ENCODE measurements around the gene LNX1. TPM values are rescaled to one million over a fixed set of nuclear protein-coding genes. Genes with fewer than 3 reads are reported as not detected.

Gene LNX1
- total and polyA plus RNA-seq, 2 donors (not counting 3 experiments of a cell fraction or from before 2014, with no cell fraction given) = 0.72 to 1.3 TPM

DNA sequence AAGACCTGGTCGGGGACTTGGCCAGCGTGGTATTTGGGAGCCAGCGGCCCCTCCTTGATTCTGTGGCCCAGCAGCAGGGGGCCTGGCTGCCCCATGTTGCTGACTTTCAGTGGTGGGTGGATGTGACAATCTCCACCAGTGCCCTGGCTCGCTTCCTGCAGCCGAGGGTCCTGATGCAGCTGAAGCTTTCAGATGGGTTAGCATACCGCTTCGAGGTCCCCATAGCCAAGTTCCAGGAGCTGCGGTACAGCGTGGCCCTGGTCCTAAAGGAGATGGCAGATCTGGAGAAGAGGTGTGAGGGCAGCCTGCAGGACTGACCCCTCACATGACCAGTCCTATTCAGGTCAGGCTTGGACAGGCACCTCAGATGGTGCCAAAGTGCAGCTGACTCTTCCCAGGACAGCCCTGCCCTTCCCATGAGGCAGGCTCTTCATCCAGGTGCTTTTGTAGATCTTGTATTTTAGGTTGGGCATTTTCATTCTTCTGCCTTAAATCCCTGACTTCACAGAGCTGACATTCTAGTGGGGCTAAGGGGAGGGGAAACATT lies 15.1 kb downstream of the LNX1 start:
- CTCF ChIA-PET = interaction anchor here (1.2 to 1.4 kb wide), 3 partner anchors 18 to 35 kb away, joined by 5 to 8 read pairs (median 5); no protein-coding TSS in a partner anchor
- Histone ChIP-seq H3K36me3 (ENCODE audit: control insufficient read depth in 2 of 2, extremely low read depth in 1 of 2, insufficient read depth in 2 of 2, low read length in 2 of 2) (no peaks in the 10 kb centered on the region), H2AFZ (ENCODE audit: low read depth, low read length) (no peak overlapping the region), H3K4me3 (replicated peaks in 1 of 3; ENCODE audit: insufficient read depth in 1 of 3, low read depth in 1 of 3, low read length in 3 of 3) (no peak overlapping the region), H3K4me1 (ENCODE audit: control insufficient read depth, extremely low read depth, insufficient read depth, low read length) (peaks cover 36% of the 10 kb centered on the region), H3K4me2 (ENCODE audit: insufficient read depth, low read length) (peak overlapping the region; percentile 72), H3K9me1 (replicated peaks; ENCODE audit: control insufficient read depth, extremely low read depth, insufficient read depth, low read length) (no peaks in the 10 kb centered on the region), H3K9ac (replicated peaks; ENCODE audit: extremely low read depth, insufficient read depth, low read length) (no peak overlapping the region), H3K79me2 (ENCODE audit: control insufficient read depth, insufficient read depth, low read length) (no peaks in the 10 kb centered on the region), H3K27ac (ENCODE audit: insufficient read depth, low read depth, low read length) (peak overlapping the region; percentile 52), H3K27me3 (ENCODE audit: control insufficient read depth in 2 of 2, insufficient read depth in 2 of 2, low read length in 2 of 2) (no peaks in the 10 kb centered on the region), H3K9me3 (replicated peaks; ENCODE audit: control insufficient read depth, insufficient read depth, low read length) (no peaks in the 10 kb centered on the region), H4K20me1 (replicated peaks; ENCODE audit: control insufficient read depth, extremely low read depth, insufficient read depth, low read length) (no peaks in the 10 kb centered on the region)
- FAIRE-seq (no peak), DNase-seq (ENCODE audit: low read depth, low spot score) (no peak)
- POLR2A ChIA-PET = interaction anchor here (0.7 kb wide), 1 partner anchor 57 kb away, joined by 3 read pairs; no protein-coding TSS in a partner anchor
- TF ChIP-seq FOS (IDR thresholded peaks at IDR 0.05; ENCODE audit: borderline replicate concordance, insufficient read depth, low read length) (no peak), JUN (IDR thresholded peaks at IDR 0.05; ENCODE audit: borderline replicate concordance, insufficient read depth, insufficient read length, low read depth) (no peak), POLR2AphosphoS5 (IDR thresholded peaks at IDR 0.05; ENCODE audit: insufficient read depth, low read depth, low read length) (no peak), MYC (IDR thresholded peaks at IDR 0.05; ENCODE audit: low read depth, low read length) (no peak), GATA2 (IDR thresholded peaks at IDR 0.05; ENCODE audit: insufficient read depth, insufficient read length, low read depth, low read length) (no peak), POLR2A (IDR thresholded peaks at IDR 0.05; ENCODE audit: low read depth, low read length) (no peak), EZH2 (IDR thresholded peaks at IDR 0.05; ENCODE audit: borderline replicate concordance, low read depth, low read length, severe bottlenecking) (no peak), CTCF (IDR thresholded peaks at IDR 0.05; ENCODE audit: extremely low read depth in 1 of 2, insufficient read depth in 1 of 2, low read depth in 1 of 2, low read length in 2 of 2) (no peak)
- TF ChIP-seq, protein P1, sequence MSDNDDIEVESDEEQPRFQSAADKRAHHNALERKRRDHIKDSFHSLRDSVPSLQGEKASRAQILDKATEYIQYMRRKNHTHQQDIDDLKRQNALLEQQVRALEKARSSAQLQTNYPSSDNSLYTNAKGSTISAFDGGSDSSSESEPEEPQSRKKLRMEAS (IDR thresholded peaks at IDR 0.05; ENCODE audit: insufficient read depth, insufficient read length) = no peak
- no TSS peak for BruUV-seq (replicated peaks)
- dilution Hi-C loops (cut with MboI; ENCODE audit: extremely low pct_ligation_motif_present, low sequenced_read_pairs) (no loop called here), intact Hi-C loops (cut with micrococcal nuclease) (loop anchor here (1.0 to 2.0 kb wide), 3 partner anchors 17 to 35 kb away; no protein-coding TSS in a partner anchor)

All from endothelial cell of umbilical vein (primary cell).